Activated T-helper 1 cell treated with anti-CD3 and anti-CD28 coated beads, Interleukin-2, amount 50 U/mL, for 16 hours (primary cell): ENCODE data around the gene ATAD3C.
A peak's percentile ranks its signal among the peaks of the same experiment; 100 is the strongest.
"Not testable (repeated sequence)": the region's sequence is repeated elsewhere in the genome, so short reads cannot be mapped to it uniquely, and the experiment has no call there.

Experiments used
- DNase-seq, 2 donors: peaks; one replicate each; pipeline ENCODE4 v3.0.0-alpha.2; 2020; ENCODE audit warnings: low read depth in 1 of 2, low spot score in 1 of 2

Gene ATAD3C

DNA sequence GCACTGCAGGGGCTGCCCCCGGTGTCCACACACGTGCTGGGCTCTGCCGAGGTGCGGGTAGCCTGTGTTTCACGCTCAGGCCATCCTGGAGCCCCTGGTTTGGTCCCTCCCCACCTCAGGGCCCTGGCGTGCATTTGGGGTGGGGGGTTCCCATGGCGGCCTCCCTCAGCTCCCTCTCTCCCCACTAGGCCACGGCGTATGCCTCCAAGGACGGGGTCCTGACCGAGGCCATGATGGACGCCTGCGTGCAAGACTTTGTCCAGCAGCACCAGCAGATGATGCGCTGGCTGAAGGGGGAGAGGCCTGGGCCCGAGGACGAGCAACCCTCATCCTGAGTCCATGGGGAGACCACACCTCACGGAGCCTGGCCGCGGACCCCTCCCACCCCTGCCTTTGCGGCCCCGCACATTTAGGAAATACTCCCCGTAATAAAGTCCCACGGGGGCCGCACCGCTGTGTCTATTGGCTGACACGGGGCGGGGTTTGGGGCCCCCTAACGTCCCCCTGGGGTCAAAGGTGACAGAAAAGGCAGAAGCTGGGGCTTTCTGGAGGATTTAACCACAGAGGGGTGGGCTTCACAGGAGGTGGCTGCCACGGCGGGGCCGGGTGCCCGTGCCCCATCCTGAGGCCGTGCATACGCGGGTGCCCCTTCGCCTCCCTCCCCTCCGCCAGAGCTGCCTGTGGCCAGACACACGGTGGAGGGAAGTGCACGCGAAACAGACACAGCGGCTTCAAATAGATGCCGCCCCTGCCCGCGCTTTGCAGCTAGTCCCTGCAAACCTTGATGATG lies 18.9 kb downstream of the ATAD3C start:
- not testable (repeated sequence) for DNase-seq

DNA sequence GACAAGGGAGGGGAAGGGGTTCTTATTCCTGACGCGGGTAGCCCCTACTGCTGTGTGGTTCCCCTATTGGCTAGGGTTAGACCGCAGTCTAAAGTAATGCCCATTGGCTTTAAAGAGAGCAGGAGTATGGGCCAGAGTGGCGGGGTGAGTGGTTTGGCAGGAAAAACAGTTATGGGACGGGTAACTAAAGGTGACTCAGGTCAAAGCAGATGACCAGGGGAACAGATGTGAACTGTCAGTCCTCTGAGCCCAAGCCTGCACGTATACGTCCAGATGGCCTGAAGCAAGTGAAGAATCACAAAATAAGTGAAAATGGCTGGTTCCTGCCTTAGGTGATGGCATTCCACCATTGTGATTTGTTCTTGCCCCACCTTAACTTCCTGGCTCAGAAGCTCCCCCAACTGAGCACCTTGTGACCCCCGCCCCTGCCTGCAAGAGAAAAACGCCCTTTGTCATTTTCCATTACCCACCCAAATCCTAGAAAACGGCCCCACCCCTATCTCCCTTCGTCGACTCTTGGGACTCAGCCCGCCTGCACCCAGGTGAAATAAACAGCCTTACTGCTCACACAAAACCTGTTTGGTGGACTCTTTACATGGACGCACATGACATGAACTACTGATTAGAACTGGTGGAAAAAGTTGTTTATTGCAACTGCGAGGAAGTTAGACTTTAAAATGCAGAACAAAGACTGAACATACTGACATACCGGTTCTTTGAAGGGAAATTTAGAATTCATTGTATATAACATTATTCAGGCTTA lies 21.3 kb downstream of the ATAD3C start:
- no peak for DNase-seq

DNA sequence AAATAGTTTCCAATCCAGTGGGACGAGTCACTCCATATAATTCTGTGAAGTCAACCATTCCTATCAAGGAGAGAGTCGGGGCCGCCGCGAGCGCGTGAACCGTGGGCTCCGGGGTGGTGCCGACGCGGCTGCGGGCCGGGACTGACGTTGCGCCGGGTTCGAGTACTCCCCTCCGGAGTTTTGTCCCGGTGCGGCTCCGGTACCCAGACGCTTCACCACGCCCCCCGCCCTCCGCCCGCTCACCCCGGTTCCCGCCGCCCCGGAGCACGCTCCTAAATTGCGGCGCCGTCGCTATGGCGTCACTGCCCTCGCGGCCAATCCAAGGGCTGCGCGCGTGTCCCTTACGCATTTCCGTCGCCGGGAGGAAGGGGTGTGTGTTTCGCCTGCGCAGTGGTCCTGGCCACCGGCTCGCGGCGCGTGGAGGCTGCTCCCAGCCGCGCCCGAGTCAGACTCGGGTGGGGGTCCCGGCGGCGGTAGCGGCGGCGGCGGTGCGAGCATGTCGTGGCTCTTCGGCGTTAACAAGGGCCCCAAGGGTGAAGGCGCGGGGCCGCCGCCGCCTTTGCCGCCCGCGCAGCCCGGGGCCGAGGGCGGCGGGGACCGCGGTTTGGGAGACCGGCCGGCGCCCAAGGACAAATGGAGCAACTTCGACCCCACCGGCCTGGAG lies 22.0 kb downstream of the ATAD3C start, which contains the start of gene ATAD3B:
TSS of gene ATAD3B (plus strand) at position 377 of the 664 bp plus-strand sequence. CDS start at position 497, 120 bp downstream.
- peak; percentile 76 to 86 for DNase-seq

GRCh38 chr1:1472053-1472876 lies 22.8 kb downstream of the ATAD3C start:
- DNase-seq: not testable (repeated sequence)

DNA sequence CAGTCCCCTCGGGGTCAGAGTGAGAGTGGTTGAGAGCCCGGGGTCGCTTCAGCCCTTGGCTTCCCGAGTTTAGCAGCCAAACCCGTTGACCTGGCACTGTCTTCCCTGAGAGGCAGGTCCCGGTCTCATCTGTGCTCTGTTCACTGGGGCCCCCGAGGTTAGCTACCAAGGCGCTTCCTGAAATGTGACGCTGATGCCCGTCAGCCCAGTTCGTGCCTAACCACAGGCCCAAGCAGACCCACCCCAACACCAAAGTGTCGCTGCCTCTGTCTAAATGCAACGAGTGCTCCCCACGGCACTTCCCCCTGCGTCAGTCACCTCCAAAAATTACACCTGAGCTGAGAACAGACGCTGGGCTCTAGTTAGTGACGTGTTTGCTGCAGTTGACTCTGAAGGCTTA lies 26.5 kb downstream of the ATAD3C start:
- not testable (repeated sequence) for DNase-seq

- DNase-seq: no peak
Observed at GRCh38 chr1:1477206-1477605, 27.7 kb downstream of the ATAD3C start.

DNA sequence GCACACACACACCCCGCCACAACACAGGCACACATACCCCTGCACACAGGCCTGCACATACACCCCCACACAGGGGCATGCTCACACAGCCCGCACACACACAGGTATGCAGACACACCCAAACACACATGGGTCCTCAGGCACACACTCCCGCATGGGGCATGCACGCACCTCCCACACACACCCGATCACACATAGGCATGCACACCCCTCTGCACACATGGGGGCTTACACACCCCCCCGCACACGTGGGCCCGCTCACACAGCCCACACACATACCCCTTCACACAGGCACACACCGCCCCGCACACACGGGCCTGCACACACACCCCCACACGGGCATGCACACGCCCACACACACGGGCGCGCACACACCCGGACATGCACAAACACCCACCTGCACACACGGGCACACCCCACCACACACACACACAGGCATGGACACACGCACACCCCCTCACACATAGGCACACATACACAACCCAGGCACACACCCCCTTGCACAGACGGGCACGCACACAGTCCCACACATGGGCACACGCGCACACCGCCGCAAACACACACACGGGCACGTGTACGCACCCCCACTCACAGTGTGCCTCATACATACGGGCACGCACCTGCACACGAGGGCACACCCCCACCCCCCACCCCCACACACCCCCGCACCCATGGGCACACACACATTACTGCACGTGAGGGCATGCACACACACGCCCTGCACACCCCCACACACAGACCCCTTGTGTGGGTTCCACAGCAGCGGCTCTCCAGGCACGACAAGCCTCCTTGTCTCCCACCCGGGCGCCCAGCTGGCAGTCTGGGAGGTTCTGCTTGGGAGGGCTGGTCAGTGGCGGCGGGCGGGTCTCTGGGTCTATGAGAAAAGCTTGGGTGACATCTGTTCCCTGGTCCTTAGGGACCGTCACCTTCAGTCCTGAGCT lies 30.3 kb downstream of the ATAD3C start:
- DNase-seq: no peak

DNA sequence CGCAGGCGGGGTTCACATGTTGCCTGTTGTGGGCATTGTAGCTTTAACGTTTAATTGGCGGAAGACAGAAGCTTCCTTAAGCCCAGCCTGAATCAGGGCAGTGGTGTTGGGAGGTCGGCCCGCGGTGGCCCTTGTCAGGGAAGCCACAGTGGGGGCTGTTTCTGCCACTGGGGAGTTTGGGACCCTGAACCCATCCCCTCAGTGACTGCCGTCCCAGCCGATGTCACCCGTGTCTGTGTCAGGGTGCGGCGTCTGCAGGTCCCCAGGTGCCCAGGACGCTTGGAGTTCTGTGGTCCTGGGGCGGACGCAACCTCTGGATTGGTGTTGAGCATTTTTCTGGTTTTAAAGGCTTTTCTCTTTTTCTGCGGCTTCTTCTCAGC lies 31.0 kb downstream of the ATAD3C start:
- DNase-seq: not testable (repeated sequence)

- DNase-seq: not testable (repeated sequence)
Observed at GRCh38 chr1:1481811-1482210, 32.3 kb downstream of the ATAD3C start.

DNA sequence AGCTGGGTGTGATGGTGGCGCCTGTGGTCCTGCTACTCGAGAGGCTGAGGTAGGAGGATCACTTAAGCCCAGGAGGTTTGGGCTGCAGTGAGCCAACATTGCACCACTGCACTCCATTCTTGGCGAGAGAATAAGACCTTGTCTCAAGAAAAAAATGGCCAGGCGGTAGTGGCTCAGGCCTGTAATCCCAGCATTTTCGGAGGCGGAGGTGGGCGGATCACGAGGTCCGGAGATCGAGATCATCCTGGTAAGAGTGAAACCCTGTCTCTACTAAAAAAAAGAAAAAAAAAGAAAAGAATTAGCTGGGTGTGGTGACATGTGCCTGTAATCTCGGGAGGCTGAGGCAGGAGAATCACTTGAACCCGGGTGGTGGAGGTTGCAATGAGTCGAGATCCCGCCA lies 33.4 kb downstream of the ATAD3C start:
- no peak for DNase-seq

DNA sequence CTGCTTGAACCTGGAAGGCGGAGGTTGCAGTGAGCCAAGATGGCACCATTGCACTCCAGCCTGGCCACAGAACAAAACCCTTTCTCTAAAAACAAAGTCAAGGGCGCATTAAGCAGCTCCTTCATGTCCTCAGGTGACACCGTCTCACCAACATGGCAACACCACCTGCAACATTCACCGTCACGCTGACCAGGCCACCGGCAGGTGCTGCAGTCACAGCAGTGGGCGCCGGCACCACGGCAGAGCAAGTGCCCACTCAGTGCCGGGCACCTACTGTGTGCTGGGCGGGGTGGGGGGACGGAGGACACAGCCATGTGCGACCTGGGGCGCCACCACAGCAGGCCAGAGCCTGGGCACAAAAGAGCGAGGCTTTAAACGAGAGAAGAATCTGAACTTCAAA lies 34.2 kb downstream of the ATAD3C start:
- DNase-seq: no peak

GRCh38 chr1:1484976-1485750 lies 35.7 kb downstream of the ATAD3C start:
- not testable (repeated sequence) for DNase-seq

DNA sequence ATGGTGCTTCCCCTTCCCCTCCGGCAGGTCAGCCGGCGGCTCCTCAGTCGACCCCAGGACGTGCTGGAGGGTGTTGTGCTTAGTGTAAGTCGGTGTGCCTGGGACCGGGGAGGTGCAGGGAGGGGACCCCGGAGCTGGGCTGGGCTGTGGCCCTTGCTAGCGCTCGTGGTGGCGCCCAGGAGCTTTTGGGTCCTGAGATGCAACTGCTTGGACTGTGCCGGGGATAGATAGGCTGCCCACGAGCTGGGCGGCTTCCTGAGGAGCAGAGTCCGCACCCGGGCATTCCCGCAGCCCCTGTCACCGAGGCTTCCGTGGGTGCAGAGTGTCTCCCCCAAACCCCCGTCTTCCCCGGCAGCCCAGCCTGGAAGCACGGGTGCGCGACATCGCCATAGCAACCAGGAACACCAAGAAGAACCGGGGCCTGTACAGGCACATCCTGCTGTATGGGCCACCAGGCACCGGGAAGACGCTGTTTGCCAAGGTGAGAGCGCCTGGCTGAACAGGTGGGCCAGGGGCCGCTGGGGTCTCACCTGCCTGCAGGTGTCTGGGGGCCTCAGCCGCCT lies 36.3 kb downstream of the ATAD3C start:
- not testable (repeated sequence) for DNase-seq

GRCh38 chr1:1487701-1488100 lies 38.2 kb downstream of the ATAD3C start:
- DNase-seq: no peak

GRCh38 chr1:1489231-1489630 lies 39.7 kb downstream of the ATAD3C start:
- DNase-seq: no peak

DNA sequence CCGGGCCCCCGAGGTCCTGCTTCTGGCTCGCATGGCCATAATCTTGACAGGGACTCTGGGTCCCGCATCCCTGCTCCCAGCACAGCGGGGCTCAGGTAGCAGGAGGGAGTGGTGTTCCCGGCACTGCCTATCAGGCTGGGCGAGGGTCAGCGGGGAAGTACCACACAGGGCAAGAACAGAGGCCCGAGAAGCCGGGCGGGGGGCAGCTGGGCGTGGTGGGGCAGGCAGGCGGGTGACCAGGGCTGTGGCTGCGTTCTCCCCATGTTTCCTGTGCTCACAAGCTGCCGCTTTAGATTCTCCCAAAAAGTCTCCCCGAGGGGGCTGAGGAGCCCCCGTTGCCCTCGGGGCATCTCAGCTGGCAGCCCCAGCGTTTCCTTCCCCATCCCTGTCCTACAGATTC lies 40.4 kb downstream of the ATAD3C start:
- DNase-seq: no peak

- no peak for DNase-seq
Observed at GRCh38 chr1:1490633-1491230, 41.2 kb downstream of the ATAD3C start.

- DNase-seq: no peak
Observed at GRCh38 chr1:1491601-1492000, 42.1 kb downstream of the ATAD3C start.
